GM21737 (cell line): ENCODE data around the gene HS3ST3B1.

Experiments used
- ATAC-seq: cut with Tn5 transposase; IDR thresholded peaks from one replicate; pipeline ENCODE4 v1.9.1; 2021; ENCODE audit warnings: mild to moderate bottlenecking, moderate library complexity; ENCODE audit not compliant: unreplicated experiment

The HS3ST3B1 gene

DNA sequence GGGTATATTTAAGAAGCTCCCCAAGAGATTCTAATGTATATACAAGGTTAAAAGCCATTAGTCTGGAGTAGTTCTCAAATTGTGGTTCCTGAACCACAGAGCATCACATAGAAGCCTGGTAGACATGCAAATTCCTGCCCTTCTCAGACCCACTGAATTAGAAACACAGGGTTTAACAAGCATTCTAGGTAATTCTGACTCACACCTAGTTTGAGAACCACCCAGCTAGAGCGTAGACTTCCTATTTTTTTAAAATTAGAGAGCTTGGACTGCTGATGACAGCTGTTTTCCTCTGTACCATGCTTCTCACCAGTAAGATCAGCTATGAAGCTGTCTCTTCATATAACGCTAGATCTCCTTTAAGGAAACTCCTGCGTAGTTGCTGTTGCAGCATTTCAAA is 50.6 kb downstream of the HS3ST3B1 start:
- ATAC-seq, result peak; percentile 76

DNA sequence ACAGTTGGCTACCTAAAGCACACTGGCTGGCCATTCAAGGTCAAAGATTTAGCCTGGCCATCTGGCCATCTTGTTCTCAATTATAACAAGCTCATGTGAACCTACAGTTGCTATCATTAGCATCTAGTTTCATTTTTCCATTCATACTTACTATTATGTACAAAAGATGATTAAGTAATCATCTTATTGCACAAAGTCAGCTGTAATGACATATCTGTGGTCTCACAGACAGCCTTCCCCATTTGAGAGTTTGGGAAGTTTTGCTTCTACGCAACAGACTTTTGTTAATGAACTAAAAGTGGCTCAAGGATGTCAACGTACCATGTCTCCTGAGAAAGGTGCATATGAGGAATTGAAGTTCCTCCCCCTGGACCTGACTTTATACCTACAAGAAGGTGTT is 51.3 kb downstream of the HS3ST3B1 start:
- no peak for ATAC-seq

DNA sequence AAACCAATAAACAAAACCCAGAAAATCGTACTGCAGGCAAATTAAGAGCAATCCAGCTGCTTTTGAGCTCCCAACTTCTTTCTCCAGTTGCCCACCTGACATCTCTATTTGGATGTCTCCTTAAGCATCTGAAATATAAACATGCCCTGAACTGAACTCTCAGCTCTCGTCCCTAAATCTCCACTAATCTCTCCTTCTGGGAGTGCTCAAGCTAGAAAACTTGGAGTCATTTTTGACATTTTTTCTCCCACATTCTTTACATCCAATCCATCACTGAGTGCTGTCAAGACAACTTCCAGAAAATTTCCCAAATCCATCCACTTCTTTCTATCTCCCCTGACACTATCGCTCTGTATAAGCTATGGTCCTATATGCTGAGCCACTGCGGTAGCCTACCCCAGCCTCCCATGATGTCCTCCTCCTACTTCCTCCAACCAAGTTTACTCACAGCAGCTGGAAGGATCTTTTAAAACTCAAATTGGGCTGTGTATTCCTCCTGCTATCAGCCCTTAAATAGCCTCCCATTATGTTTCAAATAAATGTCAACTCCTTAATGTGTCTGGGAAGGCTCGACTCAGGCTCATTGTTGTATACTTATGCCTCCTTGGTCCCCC is 53.1 kb downstream of the HS3ST3B1 start:
- no peak for ATAC-seq

DNA sequence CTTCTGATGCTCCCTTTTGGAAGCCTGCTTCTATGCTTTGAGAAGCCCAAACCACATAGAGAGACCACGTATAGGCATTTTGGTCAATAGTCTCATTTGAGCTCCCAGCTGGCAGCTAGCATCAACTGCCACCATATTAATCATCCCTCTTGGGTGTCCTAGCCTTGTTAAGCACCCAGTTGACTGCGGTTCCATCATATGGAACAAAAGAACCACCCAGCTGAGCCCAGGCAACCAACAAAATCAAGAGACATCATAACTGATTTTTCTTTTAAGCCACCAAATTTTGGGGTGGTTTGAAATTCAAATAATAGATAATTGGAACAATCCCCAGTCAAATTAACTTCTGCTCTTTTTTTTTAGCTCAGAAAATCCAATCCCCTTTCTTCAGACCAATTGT is 53.9 kb downstream of the HS3ST3B1 start:
- ATAC-seq, result no peak

DNA sequence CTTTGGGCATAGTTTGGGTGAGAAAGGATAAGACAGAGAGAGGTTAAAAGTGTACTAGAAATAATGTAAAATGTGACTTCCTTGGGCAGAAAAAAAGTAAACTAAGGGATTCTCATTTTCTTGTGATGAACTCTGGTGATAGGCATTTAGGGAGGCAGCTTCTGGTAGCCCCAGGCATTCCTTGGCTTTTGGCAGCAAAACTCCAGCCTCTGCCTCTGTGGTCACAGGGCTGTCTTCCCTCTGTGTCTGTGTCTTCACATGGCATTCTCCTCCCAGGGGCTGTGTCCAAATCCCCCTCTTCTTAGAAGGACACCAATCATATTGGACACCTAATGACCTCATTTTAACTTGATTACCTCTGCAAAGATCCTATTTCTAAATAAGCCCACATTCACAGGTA is 54.7 kb downstream of the HS3ST3B1 start:
- ATAC-seq, result no peak

DNA sequence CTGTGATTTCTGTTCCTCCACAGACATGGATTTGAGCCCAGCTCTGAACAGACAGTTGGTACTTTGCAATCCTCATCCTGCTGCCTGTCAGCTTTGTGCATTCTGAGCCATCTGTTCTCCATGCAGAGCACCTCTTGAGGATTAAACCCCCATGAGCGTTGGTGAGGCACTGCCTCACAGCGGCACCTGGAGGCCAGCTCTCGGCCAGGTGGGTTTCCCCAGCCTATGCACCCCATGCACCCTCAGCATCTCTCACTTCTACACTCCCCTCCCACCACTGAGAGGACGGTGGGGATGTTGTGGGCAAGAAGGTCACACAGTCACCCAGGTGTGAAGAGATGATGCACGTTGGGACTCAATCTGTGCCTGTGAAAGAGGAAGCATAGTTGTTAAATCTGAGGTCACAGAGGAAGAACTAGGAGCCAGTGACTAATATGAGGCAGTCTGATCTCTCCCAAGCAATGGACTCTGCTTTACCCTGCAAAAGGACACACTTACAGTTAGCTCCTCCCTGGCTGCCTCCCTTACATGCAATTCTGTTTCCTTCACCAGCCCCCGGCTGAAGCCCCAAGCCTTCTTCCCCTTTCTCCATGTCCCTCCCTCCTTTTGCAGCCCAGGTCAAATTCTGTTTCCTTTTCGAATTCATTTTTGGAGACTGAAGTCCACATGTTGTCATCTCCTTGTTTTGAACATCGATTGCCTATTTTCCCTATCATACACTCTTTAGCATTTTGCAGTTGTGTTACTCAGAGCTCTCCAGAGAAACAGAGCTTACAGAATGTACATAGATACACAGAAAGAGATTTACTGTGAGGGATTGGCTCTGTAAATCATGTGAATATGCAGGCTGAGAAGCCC is 58.5 kb downstream of the HS3ST3B1 start:
- peak; percentile 95 for ATAC-seq

DNA sequence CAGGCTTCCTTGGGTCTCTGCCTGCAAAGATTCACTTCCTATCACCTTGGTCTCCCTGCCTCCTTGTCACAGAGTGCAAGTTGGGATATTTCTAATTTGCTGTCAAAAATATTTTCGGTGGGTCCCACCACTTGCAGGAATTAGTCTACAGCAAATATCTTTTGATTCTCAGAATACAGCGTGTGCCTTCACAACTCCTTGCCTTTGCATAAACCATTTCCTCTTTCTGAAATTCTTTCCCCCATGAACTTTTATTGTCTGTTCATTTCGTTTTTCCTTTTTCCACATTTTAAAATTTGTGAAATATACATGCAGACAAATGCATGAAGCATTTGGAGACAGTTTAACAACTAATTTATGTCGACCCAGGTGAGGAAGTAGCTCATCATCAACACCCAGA is 60.0 kb downstream of the HS3ST3B1 start:
- ATAC-seq, result no peak

DNA sequence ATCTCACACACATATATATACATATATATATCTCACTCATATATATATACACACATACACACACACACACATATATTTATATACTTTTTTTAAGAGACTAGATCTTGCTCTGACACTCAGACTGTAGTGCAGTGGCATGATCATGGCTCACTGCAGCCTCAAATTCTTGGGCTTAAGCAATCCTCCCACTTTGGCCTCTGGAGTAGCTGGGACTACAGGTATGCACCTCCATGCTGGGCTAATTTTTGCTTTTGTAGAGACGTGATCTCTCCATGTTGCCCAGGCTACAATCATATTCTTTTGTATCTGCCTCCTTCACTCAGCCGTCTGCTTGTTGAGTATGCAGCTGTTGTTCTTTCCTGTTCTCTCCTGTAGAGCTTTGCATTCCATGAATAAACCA is 60.6 kb downstream of the HS3ST3B1 start:
- no peak for ATAC-seq

DNA sequence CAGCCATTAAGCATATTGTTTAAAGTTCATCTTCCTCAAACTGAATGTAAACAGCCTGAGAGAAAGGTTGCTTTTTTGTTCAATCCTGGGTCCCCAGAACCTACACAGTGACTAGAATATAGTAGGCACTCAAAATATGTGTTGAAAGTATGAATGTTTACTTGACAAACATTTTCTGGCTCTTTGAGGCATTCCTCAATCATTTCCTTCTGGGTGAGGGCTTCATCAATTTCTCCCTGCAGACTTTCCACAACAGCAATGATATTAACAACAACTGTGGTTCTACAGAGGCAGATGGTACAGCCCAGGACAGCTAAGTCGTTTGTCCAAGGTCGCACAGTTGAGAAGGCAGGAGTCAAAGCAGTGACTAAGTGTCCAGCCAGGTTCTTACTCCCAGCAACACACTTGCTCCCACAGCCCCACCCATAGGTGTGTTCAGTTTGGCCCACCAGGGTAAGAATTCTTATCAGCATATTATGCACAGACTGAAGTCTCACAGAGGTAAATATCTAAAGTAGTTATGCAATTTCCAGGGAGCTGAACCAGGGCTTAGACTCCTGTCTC is 61.1 kb downstream of the HS3ST3B1 start:
- ATAC-seq, result no peak

DNA sequence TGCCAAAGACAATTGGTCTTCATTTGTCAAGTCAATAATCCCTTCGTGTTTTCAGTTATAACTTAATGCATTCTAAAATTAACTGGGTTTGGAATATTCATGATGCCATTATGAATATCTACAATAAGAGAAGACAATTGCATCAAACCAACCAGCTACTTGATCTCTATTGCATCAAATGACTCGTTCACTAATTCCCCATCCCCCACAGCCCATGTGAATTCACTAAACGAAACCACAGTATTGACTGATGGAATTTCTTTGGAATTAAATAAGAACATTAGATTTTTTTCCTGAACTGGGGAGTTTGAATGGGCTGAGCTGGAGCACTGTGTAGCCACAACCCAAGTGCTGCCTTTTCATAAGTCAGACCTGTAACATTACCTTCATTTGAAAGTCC is 65.3 kb downstream of the HS3ST3B1 start:
- no peak for ATAC-seq

DNA sequence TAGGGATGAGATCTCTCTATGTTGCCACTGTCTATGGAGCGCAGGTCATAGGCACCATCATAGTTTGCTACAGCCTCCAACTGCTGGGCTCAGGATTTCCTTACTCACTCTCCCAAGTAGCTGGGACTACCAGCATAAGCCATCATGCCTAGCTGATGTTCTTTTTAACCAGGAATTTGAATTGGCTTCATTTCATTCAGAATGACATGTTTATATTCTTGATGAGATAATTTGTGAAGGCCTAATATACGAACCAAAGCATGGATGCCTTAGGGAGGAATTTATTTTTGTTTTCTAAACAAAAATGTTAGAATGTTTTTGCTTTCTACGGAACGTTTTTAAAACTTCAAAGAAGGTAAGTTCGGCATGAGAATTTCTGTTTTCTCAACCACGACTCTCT is 71.6 kb downstream of the HS3ST3B1 start:
- ATAC-seq, result no peak

DNA sequence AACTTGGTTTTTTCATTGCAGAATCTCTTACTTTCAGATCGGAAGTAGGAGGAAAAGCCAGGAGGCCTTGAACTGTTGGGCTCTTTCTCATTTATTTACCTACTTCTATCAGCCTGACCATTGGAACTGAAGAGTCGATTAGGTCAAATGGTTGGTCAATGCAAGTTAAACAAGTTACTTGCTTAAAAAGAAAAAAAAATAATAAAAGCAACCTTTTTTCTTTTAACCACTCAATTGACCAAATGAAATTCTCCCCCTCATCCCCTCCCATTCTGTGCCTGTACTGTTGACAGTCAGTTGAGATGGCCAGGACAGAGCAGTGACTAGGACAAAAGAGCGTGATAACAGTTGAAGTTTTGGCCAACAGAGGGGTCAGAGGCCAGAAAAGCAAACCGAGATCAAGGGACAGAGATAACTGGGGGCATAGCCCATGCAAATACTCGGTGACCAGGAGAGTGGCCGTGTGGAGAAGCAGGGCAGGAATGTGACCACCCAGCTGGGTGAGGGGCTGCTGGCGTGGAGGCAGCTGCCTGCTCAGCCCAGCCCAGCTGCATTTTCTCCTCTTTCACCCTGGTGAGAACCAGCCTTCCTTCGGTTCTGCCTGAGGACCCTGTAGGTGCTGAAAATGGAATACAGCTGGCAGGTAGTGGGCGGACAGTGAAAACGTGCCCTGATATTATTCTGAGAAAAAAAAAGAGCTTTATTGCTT is 72.2 kb downstream of the HS3ST3B1 start:
- ATAC-seq, result no peak

DNA sequence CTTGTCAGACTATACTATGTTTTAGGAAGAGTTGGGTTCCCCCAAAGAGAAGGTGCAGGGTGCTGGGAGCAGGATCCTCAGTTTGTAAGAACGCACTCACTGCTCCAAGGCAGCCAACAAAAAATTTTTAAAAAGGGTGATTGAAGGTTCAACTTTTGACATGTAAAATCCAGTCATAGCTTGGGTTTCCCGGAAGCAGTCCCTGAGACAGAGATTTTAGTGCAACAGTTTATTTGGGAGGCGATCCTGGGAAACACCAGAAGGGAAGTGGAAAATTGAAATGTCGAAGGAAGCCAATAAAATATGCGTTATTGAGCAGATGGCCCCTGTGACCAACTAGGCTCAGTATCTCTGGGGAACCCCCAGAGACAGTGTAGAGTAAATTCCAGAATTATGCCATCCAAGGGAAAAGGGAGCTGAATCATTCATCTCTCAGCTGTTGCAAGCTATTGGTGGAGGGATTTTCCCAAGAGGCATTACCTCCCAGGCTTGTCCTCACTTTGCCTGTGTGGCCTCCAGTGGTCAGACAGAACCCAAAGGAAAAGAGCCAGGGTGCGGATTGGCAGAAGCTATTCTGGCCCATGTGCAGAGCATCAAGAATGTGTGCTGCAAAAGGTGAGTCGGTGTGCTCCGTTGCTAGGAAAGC is 72.9 kb downstream of the HS3ST3B1 start:
- no peak for ATAC-seq

DNA sequence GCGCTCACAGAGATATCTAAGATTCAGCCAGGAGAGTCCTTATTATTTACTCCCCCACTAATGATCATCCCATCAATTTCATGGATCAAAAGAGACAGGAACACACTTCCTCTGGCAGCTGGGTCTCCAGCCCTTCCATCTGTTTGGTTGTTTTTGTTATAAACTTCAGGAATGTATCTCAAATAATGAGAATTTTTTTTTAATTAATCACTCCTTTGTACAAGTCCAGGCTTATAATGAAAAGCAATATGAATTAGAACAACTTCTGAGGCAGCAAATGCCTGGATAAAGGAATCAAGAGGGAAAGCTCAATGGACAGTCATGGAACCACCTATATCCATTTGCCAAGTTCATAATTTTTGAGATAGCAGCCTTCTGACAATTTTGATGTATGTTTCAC is 73.4 kb downstream of the HS3ST3B1 start:
- ATAC-seq, result no peak

DNA sequence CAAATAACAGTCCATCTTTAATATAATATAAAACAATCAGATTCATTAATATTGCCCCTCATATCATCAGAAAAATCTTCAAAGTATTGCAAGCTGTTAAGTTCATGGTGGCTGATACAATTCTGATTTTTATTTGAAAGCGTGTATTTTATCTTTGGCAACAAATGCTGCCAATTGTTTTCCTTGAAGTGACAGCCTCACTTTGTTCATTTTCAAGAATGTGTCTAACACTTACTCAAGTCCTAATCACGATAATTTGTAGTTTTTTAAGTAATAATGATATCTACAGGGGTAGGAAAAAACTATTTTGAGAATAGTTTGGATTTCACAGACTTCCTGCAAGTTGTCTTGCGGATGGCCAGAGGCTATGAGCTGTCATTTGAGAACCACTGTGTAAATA is 75.8 kb downstream of the HS3ST3B1 start:
- ATAC-seq, result no peak

DNA sequence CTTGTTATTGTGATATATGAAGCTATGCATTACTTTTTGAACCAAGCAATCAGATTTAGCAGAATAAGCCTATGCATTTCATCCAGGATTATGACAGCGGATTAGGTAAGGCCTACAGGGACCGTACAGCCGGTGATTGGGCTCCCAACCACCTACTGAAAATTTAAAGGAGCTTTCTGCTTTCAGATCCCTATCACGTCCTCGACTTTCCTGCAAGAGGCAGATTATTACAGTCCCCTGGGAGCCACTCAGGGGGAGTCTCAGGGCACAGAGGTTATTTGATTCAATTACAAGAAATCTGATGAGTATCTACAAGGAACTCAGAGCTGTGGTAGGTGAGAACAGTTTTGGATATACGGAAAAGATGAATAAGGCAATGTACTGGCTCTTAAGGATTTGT is 80.7 kb downstream of the HS3ST3B1 start:
- no peak for ATAC-seq

DNA sequence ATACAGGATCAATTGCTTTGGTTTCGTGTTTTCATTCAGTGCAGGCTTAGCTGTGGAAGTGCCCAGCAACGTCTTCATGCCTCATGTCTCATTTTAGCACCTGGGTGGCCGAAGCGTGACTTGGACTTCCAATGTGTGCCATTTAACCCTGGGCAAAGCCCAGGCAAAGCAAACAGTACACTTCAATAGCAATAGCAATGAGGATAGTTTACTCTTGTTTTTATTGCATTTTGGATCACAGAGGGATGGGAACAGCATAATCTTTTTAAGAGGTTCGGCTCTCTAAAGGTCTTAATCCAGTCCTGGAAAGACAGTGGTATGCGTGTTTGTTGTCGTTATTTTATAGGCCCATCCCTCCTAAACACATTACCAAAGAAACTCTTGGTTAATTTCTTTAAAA is 86.2 kb downstream of the HS3ST3B1 start:
- ATAC-seq, result no peak

DNA sequence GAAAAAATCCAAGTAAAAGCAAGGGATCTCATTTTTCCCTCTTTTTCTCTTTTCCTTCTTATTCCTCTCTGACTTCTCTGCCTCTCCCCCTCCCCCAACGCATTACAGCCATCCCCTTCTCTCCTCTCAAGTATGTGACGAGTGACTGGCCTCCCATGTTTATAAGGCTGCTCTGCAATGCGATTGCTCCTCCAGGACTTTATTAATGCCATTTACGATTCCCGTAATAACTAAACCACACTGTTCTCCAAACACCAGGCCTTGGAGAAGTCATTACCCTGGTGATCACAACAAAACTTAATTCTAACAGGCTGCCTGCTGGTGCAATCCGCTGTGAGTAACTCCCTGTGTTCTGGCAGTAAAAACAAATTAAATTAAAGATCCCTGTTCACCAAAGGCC is 88.8 kb downstream of the HS3ST3B1 start:
- ATAC-seq, result no peak

DNA sequence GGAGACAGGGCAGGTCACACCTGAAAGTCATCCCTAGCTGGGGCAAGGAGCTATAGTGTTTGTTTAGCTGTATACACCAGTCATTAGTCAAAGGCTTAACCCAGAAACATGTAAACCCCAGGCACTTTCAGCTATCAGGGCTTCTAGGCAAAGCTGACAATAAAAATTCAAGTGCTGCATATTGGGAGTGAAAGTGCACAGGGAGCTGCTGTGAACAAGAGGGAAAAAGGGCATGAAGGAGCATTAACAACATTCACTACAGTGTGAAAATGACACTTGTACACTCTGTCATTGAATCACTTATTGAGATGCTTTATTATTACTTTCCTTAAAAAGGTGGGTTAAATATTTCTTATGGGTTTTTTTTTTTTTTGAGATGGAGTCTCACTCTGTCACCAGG is 92.8 kb downstream of the HS3ST3B1 start:
- no peak for ATAC-seq

DNA sequence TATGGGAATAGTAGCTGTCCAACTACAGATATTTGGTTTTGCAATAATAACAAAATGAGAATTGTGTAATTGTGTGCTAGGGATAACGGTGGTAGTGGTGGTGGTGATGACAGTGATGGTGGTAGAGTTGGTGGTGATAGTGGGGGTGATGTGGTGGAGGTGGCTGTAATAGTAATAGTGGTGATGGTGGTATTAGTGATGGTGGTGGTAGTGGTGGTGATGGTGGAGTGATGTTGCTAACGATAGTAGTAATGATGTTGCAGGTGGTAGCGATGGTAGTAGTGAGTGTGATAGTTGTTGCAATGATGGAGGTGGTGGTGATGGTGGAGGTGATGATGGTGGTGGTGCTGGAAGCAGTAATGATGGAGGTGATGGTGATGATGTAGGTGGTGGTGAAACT is 94.4 kb downstream of the HS3ST3B1 start:
- ATAC-seq, result no peak

DNA sequence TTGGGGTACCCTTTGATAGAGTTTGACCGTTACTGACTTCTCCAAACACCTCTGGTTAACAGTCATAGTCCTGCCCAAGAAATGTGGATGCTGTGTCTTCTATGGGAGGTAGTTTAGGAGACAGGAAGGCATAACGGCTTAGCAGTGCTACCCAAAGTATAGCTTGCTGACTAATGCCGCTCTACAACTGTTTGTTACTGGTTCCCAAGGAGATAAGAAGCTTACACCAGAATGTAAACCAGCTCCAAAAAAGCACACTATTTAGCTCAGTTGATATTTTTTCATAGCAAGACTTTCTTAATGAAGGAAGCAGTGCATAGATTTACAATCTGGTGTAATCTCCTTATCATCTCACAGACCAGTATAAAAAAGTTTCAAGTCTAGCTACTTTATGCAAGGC is 95.7 kb downstream of the HS3ST3B1 start:
- ATAC-seq, result no peak
